C4-2B (cell line): ENCODE measurements around the gene RNU5B-1.

Experiments used
- H3K27ac ChIP-seq: fragments of 450-650 bp; 2 replicates; pipeline ENCODE4 v1.5.1; 2017
- CTCF ChIP-seq: fragments of 450-650 bp; conservative IDR thresholded peaks from 2 replicates; pipeline ENCODE4 v1.5.1; 2017; ENCODE audit warnings: mild to moderate bottlenecking
- ZFX ChIP-seq: fragments of 450-650 bp; IDR thresholded peaks from 2 replicates; pipeline ENCODE4 v1.6.1; 2017

Gene RNU5B-1

DNA sequence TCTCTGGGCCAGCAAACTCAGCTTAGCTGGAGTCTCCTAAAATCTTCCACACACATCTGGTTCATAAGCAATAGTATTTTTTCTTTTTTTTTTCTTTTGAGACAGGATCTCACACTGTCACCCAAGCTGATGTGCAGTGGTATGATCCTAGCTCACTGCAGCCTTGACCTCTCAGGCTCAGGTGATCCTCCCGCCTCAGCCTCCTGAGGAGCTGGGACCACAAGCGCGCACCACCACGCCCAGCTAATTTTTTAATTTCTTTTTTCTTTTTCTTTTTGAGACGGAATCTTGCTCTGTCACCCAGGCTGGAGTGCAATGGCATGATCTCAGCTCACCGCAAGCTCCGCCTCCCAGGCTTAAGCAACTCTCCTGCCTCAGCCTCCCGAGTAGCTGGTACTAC is 34.3 kb downstream of the RNU5B-1 start:
- no peak overlapping the region for H3K27ac ChIP-seq
- TF ChIP-seq ZFX (no peak), CTCF (no peak)

- TF ChIP-seq ZFX (no peak), CTCF (no peak)
- no peak overlapping the region for H3K27ac ChIP-seq
Observed at GRCh38 chr15:65339416-65339815, 34.9 kb downstream of the RNU5B-1 start.

DNA sequence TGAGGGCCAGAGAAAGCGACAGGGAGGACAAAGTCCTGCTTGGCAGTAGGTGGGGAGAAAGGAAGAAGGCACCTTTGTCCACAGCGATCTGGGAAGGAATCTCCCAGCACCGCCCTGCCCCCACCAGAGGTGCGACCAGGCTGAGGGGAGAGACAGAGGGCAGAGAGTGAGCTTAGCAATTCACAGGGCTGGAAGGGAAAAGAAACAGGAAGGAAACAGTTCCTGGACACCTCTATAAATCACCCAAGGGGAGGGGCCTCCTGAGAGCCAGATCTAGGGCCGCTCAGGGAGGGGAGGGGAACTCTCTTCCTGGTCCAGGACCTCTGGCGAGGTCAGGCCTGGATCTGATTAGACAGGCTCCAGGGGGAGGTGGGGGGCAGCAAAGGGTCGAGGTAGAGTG is 35.4 kb downstream of the RNU5B-1 start:
- no peak for TF ChIP-seq CTCF
- TF ChIP-seq ZFX, result no peak
- no peak overlapping the region for H3K27ac ChIP-seq

- TF ChIP-seq ZFX (no peak), CTCF (no peak)
- no peak overlapping the region for H3K27ac ChIP-seq
Observed at GRCh38 chr15:65342493-65342892, 38.0 kb downstream of the RNU5B-1 start.

- TF ChIP-seq CTCF (no peak), ZFX (no peak)
- H3K27ac ChIP-seq, result no peak overlapping the region
Observed at GRCh38 chr15:65343374-65343981, 39.0 kb downstream of the RNU5B-1 start.

DNA sequence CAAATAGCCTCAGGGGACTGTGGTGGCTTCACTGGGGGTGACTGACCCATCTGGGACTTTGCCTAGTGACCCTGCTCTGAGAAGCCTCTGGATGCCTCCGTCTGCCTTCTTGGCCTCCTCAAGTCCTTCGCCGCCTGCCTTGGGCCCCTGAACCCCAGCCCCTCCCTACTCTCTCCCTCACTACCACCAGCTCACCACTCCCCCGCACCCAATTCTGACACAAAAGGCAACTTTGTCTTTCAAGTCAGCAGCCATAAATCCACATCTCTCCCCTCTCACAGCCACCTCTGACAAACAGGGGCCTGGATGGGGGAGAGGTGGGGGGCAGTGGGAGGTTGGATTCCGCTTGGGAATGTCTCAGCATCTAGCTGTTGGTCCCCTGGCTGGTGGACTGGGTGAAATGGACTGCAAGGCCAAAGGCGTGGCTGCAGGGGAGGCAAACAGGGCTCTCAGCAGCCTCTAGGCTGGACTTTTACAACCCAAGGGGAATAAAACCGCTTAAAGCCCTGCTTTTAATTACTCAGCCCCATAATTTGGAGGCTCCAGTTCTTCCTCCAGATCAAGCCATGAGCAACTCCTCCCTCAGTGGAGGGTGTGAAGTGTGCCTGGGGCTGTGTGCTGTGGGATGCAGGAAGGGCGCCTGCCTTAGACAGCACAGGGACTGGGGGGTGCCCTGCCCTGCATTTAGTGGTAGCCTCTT is 39.9 kb downstream of the RNU5B-1 start:
- H3K27ac ChIP-seq, result no peak overlapping the region
- TF ChIP-seq ZFX (no peak), CTCF (no peak)

- H3K27ac ChIP-seq, result no peak overlapping the region
- TF ChIP-seq ZFX, result no peak
- TF ChIP-seq CTCF, result no peak
Observed at GRCh38 chr15:65344914-65345275, 40.4 kb downstream of the RNU5B-1 start.
